ENCODE data around the gene SLC25A24. TPM values are rescaled to one million over a fixed set of nuclear protein-coding genes. Genes with fewer than 3 reads are reported as not detected.

The SLC25A24 gene
- total and polyA plus RNA-seq, 2 of the 13 experiments (the other 11 are each of a cell fraction or from before 2014, with no cell fraction given): 8.0 to 12.4 TPM

DNA sequence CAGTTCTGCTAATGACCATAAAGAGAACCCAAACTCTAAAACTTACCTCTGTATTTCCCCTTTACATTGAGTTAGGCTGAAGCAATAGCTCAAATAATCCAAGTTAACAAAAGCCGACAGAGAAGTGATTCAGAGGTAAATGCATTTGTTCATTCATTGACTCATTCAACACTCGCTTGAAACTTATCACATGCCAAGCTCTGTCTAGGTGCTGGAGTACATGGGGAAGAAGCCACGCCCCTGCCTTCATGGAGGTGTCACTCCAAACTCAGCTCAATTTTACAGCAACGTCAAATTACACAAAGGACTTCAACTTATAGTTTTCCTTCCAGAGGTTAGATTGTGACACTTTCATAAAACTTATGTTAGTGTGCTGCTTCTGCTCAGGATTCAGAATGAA is 45.8 kb downstream of the SLC25A24 start (continued):
- no peak for TF ChIP-seq HDAC2 (CRISPR knock-in tag; IDR thresholded peaks at IDR 0.05)

DNA sequence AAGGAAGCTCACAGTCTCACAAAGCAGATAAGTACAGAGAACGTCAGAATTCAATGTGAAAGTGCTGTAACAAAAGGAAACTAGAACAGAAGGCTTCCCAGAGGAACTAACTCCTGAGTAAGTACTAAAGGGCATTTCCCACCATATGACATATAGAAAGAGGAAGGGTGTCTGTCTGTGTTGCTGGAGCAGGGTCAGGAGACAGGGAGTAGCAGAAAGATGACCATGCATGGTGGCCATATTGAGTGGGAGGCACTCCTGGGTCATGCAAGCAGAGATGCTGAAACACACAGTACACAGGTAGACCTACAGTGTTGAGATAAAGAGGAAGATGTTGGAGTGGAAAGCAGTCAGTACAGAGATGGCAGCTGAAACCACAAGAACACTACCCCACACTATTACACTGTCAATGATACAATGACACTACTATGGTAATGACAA is 47.3 kb downstream of the SLC25A24 start:
- no peak overlapping the region for H3K27ac ChIP-seq (ENCODE audit: extremely low read length, insufficient read depth, low read length)
- no peak for FAIRE-seq
- POLR2A ChIA-PET: no interaction called here
- H3K4me2 ChIP-seq (ENCODE audit: low read depth, low read length): no peak overlapping the region
- in situ Hi-C loops (cut with HindIII; ENCODE audit: extremely low pct_ligation_motif_present, low pct_unique_long_range_greater_than_20kb): no loop called here
- ATAC-seq: no peak
- no peaks in the 10 kb centered on the region for H3K27me3 ChIP-seq (ENCODE audit: control insufficient read depth in 1 of 2, insufficient read depth in 2 of 2, low read length in 2 of 2)
- no peak overlapping the region for H3K4me3 ChIP-seq (replicated peaks in 1 of 3; ENCODE audit: insufficient read depth in 1 of 3, low read depth in 2 of 3, low read length in 3 of 3)
- H3K79me2 ChIP-seq (ENCODE audit: insufficient read depth, low read length): no peaks in the 10 kb centered on the region
- intact Hi-C loops (cut with micrococcal nuclease; ENCODE audit: unreplicated experiment): no loop called here
- peaks cover 0 to 3% of the 10 kb centered on the region in 2 experiments; a peak in 1 of 5 replicates for H3K36me3 ChIP-seq (replicated peaks in 1 of 2; ENCODE audit: control insufficient read depth in 1 of 2, insufficient read depth in 2 of 2, low read length in 2 of 2)
- DNase-seq (ENCODE audit: low spot score): no peak
- H2AFZ ChIP-seq (ENCODE audit: low read length): no peak overlapping the region
- no peaks in the 10 kb centered on the region for H4K20me1 ChIP-seq (ENCODE audit: insufficient read depth, low read length)
- 52% methylated on average over 1 of the region's 1 CpG for WGBS (ENCODE audit: low lambda C conversion rate)
- H3K4me1 ChIP-seq (ENCODE audit: insufficient read depth, low read length): no peaks in the 10 kb centered on the region
- no peaks in the 10 kb centered on the region for H3K9me3 ChIP-seq (ENCODE audit: low read length)
- BruUV-seq (replicated peaks): no TSS peak
- no peak overlapping the region for H3K9ac ChIP-seq (ENCODE audit: insufficient read depth, low read depth, low read length)
- CTCF ChIA-PET (ENCODE audit: low intra/inter-chr PET ratio, low total read pairs): no interaction called here
- TF ChIP-seq NFKB2 (CRISPR knock-in tag; IDR thresholded peaks at IDR 0.05; ENCODE audit: borderline replicate concordance) (no peak), ZC3H4 (CRISPR knock-in tag; IDR thresholded peaks at IDR 0.05; ENCODE audit: borderline replicate concordance) (no peak), ZNF124 (CRISPR knock-in tag; IDR thresholded peaks at IDR 0.05) (no peak), ATF1 (CRISPR knock-in tag; IDR thresholded peaks at IDR 0.05) (no peak), SOX5 (CRISPR knock-in tag; IDR thresholded peaks at IDR 0.05; ENCODE audit: borderline replicate concordance) (no peak), ONECUT2 (CRISPR knock-in tag; IDR thresholded peaks at IDR 0.05) (no peak)
- TF ChIP-seq, protein P1, sequence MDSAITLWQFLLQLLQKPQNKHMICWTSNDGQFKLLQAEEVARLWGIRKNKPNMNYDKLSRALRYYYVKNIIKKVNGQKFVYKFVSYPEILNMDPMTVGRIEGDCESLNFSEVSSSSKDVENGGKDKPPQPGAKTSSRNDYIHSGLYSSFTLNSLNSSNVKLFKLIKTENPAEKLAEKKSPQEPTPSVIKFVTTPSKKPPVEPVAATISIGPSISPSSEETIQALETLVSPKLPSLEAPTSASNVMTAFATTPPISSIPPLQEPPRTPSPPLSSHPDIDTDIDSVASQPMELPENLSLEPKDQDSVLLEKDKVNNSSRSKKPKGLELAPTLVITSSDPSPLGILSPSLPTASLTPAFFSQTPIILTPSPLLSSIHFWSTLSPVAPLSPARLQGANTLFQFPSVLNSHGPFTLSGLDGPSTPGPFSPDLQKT (CRISPR knock-in tag; IDR thresholded peaks at IDR 0.05; ENCODE audit: borderline replicate concordance): no peak
- TF ChIP-seq, protein P2, sequence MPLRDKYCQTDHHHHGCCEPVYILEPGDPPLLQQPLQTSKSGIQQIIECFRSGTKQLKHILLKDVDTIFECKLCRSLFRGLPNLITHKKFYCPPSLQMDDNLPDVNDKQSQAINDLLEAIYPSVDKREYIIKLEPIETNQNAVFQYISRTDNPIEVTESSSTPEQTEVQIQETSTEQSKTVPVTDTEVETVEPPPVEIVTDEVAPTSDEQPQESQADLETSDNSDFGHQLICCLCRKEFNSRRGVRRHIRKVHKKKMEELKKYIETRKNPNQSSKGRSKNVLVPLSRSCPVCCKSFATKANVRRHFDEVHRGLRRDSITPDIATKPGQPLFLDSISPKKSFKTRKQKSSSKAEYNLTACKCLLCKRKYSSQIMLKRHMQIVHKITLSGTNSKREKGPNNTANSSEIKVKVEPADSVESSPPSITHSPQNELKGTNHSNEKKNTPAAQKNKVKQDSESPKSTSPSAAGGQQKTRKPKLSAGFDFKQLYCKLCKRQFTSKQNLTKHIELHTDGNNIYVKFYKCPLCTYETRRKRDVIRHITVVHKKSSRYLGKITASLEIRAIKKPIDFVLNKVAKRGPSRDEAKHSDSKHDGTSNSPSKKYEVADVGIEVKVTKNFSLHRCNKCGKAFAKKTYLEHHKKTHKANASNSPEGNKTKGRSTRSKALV (CRISPR knock-in tag; IDR thresholded peaks at IDR 0.05): no peak
- TF ChIP-seq, protein P3, sequence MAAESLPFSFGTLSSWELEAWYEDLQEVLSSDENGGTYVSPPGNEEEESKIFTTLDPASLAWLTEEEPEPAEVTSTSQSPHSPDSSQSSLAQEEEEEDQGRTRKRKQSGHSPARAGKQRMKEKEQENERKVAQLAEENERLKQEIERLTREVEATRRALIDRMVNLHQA (CRISPR knock-in tag; IDR thresholded peaks at IDR 0.05): no peak
- TF ChIP-seq, protein P4, sequence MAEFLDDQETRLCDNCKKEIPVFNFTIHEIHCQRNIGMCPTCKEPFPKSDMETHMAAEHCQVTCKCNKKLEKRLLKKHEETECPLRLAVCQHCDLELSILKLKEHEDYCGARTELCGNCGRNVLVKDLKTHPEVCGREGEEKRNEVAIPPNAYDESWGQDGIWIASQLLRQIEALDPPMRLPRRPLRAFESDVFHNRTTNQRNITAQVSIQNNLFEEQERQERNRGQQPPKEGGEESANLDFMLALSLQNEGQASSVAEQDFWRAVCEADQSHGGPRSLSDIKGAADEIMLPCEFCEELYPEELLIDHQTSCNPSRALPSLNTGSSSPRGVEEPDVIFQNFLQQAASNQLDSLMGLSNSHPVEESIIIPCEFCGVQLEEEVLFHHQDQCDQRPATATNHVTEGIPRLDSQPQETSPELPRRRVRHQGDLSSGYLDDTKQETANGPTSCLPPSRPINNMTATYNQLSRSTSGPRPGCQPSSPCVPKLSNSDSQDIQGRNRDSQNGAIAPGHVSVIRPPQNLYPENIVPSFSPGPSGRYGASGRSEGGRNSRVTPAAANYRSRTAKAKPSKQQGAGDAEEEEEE (CRISPR knock-in tag; IDR thresholded peaks at IDR 0.05; ENCODE audit: borderline replicate concordance): no peak
- TF ChIP-seq, protein P5, sequence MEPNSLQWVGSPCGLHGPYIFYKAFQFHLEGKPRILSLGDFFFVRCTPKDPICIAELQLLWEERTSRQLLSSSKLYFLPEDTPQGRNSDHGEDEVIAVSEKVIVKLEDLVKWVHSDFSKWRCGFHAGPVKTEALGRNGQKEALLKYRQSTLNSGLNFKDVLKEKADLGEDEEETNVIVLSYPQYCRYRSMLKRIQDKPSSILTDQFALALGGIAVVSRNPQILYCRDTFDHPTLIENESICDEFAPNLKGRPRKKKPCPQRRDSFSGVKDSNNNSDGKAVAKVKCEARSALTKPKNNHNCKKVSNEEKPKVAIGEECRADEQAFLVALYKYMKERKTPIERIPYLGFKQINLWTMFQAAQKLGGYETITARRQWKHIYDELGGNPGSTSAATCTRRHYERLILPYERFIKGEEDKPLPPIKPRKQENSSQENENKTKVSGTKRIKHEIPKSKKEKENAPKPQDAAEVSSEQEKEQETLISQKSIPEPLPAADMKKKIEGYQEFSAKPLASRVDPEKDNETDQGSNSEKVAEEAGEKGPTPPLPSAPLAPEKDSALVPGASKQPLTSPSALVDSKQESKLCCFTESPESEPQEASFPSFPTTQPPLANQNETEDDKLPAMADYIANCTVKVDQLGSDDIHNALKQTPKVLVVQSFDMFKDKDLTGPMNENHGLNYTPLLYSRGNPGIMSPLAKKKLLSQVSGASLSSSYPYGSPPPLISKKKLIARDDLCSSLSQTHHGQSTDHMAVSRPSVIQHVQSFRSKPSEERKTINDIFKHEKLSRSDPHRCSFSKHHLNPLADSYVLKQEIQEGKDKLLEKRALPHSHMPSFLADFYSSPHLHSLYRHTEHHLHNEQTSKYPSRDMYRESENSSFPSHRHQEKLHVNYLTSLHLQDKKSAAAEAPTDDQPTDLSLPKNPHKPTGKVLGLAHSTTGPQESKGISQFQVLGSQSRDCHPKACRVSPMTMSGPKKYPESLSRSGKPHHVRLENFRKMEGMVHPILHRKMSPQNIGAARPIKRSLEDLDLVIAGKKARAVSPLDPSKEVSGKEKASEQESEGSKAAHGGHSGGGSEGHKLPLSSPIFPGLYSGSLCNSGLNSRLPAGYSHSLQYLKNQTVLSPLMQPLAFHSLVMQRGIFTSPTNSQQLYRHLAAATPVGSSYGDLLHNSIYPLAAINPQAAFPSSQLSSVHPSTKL (CRISPR knock-in tag; IDR thresholded peaks at IDR 0.05): no peak

Measured in HepG2 (cell line).